Muscle of leg (tissue), 16 donors: ENCODE measurements around the gene MRPL24. TPM values are rescaled to one million over a fixed set of nuclear protein-coding genes. Genes with fewer than 3 reads are reported as not detected.
A peak's percentile ranks its signal among the peaks of the same experiment; 100 is the strongest.

ENCODE experiments used
- DNase-seq: peaks from one replicate; pipeline ENCODE4 v3.0.0; 2013
- H3K27ac ChIP-seq: one replicate; pipeline ENCODE4 v1.5.1; 2013; ENCODE audit warnings: mild to moderate bottlenecking, low read length, control low read depth
- H3K27me3 ChIP-seq: one replicate; pipeline ENCODE4 v1.6.1; 2013; ENCODE audit warnings: low read length; ENCODE audit not compliant: control insufficient read depth, insufficient read depth
- H3K36me3 ChIP-seq: one replicate; pipeline ENCODE4 v1.6.1; 2013; ENCODE audit warnings: low read length; ENCODE audit not compliant: control insufficient read depth, insufficient read depth
- H3K4me1 ChIP-seq: one replicate; pipeline ENCODE4 v1.6.1; 2013; ENCODE audit warnings: low read length; ENCODE audit not compliant: control insufficient read depth, insufficient read depth
- H3K4me3 ChIP-seq: one replicate; pipeline ENCODE4 v1.5.1; 2013; ENCODE audit warnings: low read length, control low read depth
- H3K9me3 ChIP-seq: replicated peaks from 2 replicates; pipeline ENCODE4 v1.6.1; 2013; ENCODE audit warnings: low read depth, low read length; ENCODE audit not compliant: control insufficient read depth
- WGBS: methylation state at CpG from one replicate; pipeline ENCODE4 v1.1.5; 2013; ENCODE audit warnings: missing lambda C conversion rate; ENCODE audit not compliant: insufficient coverage; 5-methylcytosine and 5-hydroxymethylcytosine counted together
- long read RNA-seq, 11 donors: transcript quantifications; one replicate each; lab custom pipeline, GENCODE V29; 2026
- polyA plus RNA-seq, 8 donors: library from polyadenylated mRNA; unstranded; fragments of 120-200 nt; gene quantifications; one replicate each; pipeline versions ENCODE4 v1.2.1 to v1.2.3, GENCODE V29; 2013; ENCODE audit warnings: inconsistent platforms in 1 of 8, low replicate concordance in 1 of 8; ENCODE audit not compliant: insufficient read length in 8 of 8, insufficient read depth in 1 of 8
- total RNA-seq: library from RNA; stranded (reverse); fragments of 120-200 nt; gene quantifications from one replicate; pipeline ENCODE4 v1.2.4, GENCODE V29; 2013

Gene MRPL24
- total RNA-seq, result 65.0 TPM
- 10 to 100 TPM; 64.7 to 74.0 (median 69.1) TPM for polyA plus RNA-seq
- long read RNA-seq, donor 1, transcript MRPL24-202 (6 exons, 883 nt), result major isoform, 9 of 14 reads
- long read RNA-seq, donor 1, transcript MRPL24-201 (6 exons, 883 nt), result minor isoform, 5 of 14 reads
- long read RNA-seq, donor 1, partial matches to known transcripts, result 0 of 14 reads
- long read RNA-seq, donor 1, other reads (novel, unspliced or antisense), result 0 of 14 reads
- long read RNA-seq, donor 2, partial matches to known transcripts, result 0 of 1 reads
- long read RNA-seq, donor 2, other reads (novel, unspliced or antisense), result 0 of 1 reads
- long read RNA-seq, donor 3, transcript MRPL24-202 (6 exons, 883 nt), result major isoform, 30 of 45 reads
- long read RNA-seq, donor 3, transcript MRPL24-201 (6 exons, 883 nt), result minor isoform, 14 of 45 reads
- long read RNA-seq, donor 3, partial matches to known transcripts, result 0 of 45 reads
- long read RNA-seq, donor 3, other reads (novel, unspliced or antisense), result 0 of 45 reads
- long read RNA-seq, donor 4, transcript MRPL24-202 (6 exons, 883 nt), result minor isoform, 10 of 26 reads
- long read RNA-seq, donor 4, transcript MRPL24-201 (6 exons, 883 nt), result major isoform, 14 of 26 reads
- long read RNA-seq, donor 4, partial matches to known transcripts, result 0 of 26 reads
- long read RNA-seq, donor 4, other reads (novel, unspliced or antisense), result 0 of 26 reads
- long read RNA-seq, donor 5, transcript MRPL24-206 (3 exons, 560 nt), result minor isoform, 5 of 104 reads
- long read RNA-seq, donor 5, transcript MRPL24-202 (6 exons, 883 nt), result major isoform, 46 of 104 reads
- long read RNA-seq, donor 5, transcript MRPL24-201 (6 exons, 883 nt), result minor isoform, 39 of 104 reads
- long read RNA-seq, donor 5, partial matches to known transcripts, result 14 of 104 reads
- long read RNA-seq, donor 5, other reads (novel, unspliced or antisense), result 0 of 104 reads
- long read RNA-seq, donor 6, transcript MRPL24-201 (6 exons, 883 nt), result minor isoform, 37 of 99 reads
- long read RNA-seq, donor 6, transcript MRPL24-206 (3 exons, 560 nt), result minor isoform, 5 of 99 reads
- long read RNA-seq, donor 6, transcript MRPL24-202 (6 exons, 883 nt), result major isoform, 50 of 99 reads
- long read RNA-seq, donor 6, partial matches to known transcripts, result 7 of 99 reads
- long read RNA-seq, donor 6, other reads (novel, unspliced or antisense), result 0 of 99 reads
- long read RNA-seq, donor 7, transcript MRPL24-202 (6 exons, 883 nt), result major isoform, 22 of 39 reads
- long read RNA-seq, donor 7, transcript MRPL24-201 (6 exons, 883 nt), result minor isoform, 14 of 39 reads
- long read RNA-seq, donor 7, partial matches to known transcripts, result 0 of 39 reads
- long read RNA-seq, donor 7, other reads (novel, unspliced or antisense), result 0 of 39 reads
- long read RNA-seq, donor 8, transcript MRPL24-201 (6 exons, 883 nt), result minor isoform, 10 of 26 reads
- long read RNA-seq, donor 8, transcript MRPL24-202 (6 exons, 883 nt), result major isoform, 14 of 26 reads
- long read RNA-seq, donor 8, partial matches to known transcripts, result 0 of 26 reads
- long read RNA-seq, donor 8, other reads (novel, unspliced or antisense), result 0 of 26 reads
- long read RNA-seq, donor 9, transcript MRPL24-201 (6 exons, 883 nt), result major isoform, 15 of 39 reads
- long read RNA-seq, donor 9, transcript MRPL24-202 (6 exons, 883 nt), result major isoform, 15 of 39 reads
- long read RNA-seq, donor 9, partial matches to known transcripts, result 6 of 39 reads
- long read RNA-seq, donor 9, other reads (novel, unspliced or antisense), result 0 of 39 reads
- long read RNA-seq, donor 10, transcript MRPL24-202 (6 exons, 883 nt), result major isoform, 27 of 55 reads
- long read RNA-seq, donor 10, transcript MRPL24-201 (6 exons, 883 nt), result minor isoform, 25 of 55 reads
- long read RNA-seq, donor 10, partial matches to known transcripts, result 0 of 55 reads
- long read RNA-seq, donor 10, other reads (novel, unspliced or antisense), result 0 of 55 reads
- long read RNA-seq, donor 11, transcript MRPL24-201 (6 exons, 883 nt), result minor isoform, 15 of 46 reads
- long read RNA-seq, donor 11, transcript MRPL24-202 (6 exons, 883 nt), result major isoform, 29 of 46 reads
- long read RNA-seq, donor 11, partial matches to known transcripts, result 0 of 46 reads
- long read RNA-seq, donor 11, other reads (novel, unspliced or antisense), result 0 of 46 reads

DNA sequence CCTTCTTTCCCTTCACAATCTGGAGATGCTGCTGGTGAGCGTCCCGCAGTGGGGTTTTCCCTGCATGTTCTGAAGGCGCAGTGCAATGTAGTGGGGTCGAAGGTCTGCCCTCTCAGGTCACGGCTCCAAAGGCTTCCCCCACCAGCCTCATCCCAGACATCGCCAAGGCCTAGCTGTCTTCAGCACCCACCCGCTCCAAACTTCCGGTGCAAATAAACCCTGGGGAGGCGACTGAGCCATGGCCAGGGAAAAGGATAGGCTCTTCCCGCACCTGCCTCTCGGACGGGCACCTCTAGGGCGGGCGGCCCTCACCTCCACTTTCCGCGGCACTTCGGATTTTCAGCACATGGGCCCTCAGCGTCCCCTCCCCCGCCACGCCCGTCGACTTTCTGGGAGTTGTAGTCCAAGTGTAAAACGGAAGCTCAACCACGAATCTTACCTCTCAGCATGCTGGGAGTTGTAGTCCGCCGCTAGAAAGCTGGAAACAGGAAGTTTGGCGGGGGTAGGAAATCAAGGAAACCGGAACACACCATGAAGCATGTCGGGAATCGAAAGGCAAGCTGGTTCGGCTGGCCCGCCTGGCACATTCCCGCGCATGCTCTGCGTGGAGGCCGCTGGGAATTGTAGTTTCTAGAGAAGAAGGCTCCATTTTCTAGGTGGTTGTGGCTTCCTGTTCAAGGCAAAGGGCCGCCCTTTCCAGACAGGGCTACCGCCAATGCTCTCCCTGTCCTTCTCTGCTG, at the start of gene MRPL24:
Gene MRPL24 (minus strand): TSS at position 348 of the 740 bp plus-strand sequence. CDS start 2,384 bp downstream, outside the sequence.
- no peaks in the 10 kb centered on the region for H3K27me3 ChIP-seq
- 0% methylated on average over 21 of the region's 38 CpGs for WGBS
- no peaks in the 10 kb centered on the region for H3K9me3 ChIP-seq

DNA sequence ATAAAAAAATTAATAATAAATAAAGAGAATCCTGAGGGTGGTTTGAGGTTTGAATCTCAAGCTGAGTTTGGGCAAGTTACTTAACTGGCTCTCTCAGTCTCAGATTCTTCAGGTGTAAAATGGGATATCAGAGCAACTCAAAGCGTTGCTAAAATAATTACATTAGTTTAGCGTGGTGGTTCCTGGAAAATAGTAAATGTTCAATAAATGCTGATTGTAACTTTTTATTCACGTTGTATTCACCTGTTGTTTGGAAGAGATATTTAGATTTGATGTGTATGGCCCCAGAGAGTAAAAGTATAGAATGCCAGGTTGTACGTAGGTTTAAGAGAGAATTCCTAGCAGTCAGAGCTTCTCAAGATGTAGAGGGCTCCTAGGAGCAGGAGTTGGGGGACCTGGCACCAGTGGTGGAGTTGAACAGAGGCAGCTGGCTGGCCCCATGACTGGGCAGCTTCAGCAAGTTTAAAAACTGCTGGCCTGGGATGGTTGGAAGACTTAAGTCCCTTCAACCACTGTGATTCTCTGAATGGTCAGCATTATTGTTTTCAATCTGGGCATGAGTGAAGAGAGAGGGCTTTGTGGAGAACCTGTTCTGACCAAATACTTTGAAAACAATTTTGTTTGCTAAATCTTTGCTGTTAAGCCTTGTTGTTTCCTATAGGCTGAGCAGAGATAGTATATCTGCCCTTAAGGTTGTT, 48.9 kb upstream of the MRPL24 start:
- Histone ChIP-seq H3K4me1 (no peaks in the 10 kb centered on the region), H3K9me3 (no peaks in the 10 kb centered on the region), H3K27me3 (no peaks in the 10 kb centered on the region), H3K36me3 (peaks cover 69% of the 10 kb centered on the region), H3K4me3 (no peak overlapping the region), H3K27ac (no peak overlapping the region)
- DNase-seq, result no peak
- WGBS, result 94% methylated on average over 3 of the region's 4 CpGs

More for the DNA sequence above, at the start of gene MRPL24:
- peak; percentile 100 for DNase-seq
- Histone ChIP-seq H3K4me3 (peak within 1 kb of the TSS; percentile 74), H3K36me3 (peaks cover 69% of the 10 kb centered on the region), H3K27ac (peak within 1 kb of the TSS; percentile 90), H3K4me1 (peaks cover 20% of the 10 kb centered on the region)

DNA sequence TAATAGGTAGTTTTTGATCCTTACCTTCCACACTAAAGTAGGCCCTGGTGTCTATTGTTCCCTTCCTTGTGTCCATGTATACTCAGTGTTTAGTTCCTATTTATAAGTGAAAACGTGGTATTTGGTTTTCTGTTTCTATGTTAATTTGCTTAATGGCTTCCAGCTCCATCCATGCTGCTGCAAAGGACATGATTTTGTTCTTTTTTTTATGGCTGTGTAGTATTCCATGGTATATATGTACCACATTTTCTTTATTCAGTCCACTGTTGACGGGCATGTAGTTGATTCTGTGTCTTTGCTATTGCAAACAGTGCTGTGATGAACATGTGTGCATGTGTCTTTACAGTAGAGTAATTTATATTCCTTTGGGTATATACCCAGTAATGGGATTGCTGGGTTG, 47.2 kb upstream of the MRPL24 start:
- no peak overlapping the region for H3K27ac ChIP-seq
- no peak overlapping the region for H3K4me3 ChIP-seq
- no peak for DNase-seq
- H3K9me3 ChIP-seq, result no peaks in the 10 kb centered on the region
- WGBS, result no CpG with 5 or more reads among the region's 2 CpGs
- no peaks in the 10 kb centered on the region for H3K27me3 ChIP-seq
- no peaks in the 10 kb centered on the region for H3K4me1 ChIP-seq
- peaks cover 66% of the 10 kb centered on the region for H3K36me3 ChIP-seq

DNA sequence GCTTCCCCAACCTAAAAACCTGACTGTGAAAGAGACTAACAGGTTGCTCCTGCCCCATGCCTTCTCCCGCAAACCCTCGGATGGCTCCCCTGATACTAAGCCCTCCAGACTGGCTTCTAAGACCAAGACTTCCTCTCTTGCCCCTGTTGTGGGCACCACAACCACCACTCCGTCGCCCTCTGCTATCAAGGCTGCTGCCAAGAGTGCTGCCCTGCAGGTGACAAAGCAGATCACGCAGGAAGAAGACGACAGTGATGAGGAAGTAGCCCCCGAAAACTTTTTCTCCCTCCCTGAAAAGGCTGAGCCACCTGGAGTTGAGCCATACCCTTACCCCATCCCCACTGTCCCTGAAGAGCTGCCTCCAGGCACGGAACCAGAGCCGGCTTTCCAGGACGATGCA, 45.8 kb upstream of the MRPL24 start:
- H3K36me3 ChIP-seq, result peaks cover 65% of the 10 kb centered on the region
- DNase-seq, result no peak
- H3K9me3 ChIP-seq, result no peaks in the 10 kb centered on the region
- H3K4me1 ChIP-seq, result no peaks in the 10 kb centered on the region
- WGBS, result 94% methylated on average over 4 of the region's 10 CpGs
- no peak overlapping the region for H3K4me3 ChIP-seq
- no peak overlapping the region for H3K27ac ChIP-seq
- no peaks in the 10 kb centered on the region for H3K27me3 ChIP-seq

DNA sequence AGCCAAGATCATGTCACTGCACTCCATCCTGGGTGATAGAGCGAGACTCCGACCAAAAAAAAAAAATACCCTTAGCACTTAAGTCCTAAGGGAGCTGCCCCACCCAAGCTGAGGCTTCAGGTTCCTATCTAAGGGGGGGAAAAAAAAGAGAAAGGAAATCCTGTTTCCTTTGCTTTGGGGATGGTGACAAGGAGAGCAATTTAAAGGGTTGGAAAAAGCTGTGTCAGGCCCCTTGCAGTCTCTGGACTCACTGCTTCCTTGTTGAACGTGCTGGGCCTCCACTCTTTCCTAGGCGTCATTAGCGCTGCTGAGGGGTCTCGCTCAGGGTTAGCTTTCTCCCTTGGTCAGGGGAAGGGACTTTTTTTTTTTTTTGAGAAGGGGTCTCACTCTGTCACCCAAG, 44.6 kb upstream of the MRPL24 start:
- Histone ChIP-seq H3K4me1 (no peaks in the 10 kb centered on the region), H3K36me3 (peaks cover 64% of the 10 kb centered on the region), H3K4me3 (no peak overlapping the region), H3K27ac (no peak overlapping the region), H3K27me3 (no peaks in the 10 kb centered on the region), H3K9me3 (no peaks in the 10 kb centered on the region)
- 96% methylated on average over 4 of the region's 6 CpGs for WGBS
- no peak for DNase-seq

DNA sequence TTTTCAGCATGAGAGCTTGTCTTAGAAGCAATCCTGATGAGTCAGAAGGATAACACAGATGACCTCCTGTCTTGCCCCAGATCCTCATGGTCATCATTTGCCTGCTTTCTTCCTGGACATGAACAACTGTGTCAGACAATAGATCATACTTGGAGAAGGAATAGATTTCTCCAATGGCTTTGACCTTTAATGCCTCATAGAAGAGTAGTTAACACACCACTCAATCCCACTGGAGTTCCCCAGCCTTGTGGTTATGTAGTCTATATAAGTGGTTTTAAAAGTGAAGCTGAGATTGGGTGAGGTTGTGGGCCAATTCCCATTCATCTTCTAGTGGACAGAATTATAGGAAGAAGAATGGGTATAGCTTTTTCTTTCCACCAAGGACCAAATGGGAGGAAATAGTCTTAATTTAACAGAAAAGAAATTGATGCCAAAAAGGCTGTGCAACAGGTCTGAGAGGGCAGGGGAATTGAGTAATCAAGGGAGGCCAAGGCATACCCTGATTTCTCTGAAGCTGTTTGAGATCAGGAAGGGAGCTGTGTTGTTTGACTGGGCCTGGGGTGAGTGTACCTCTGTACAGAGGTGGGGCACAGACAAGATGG, 40.8 kb upstream of the MRPL24 start:
- no peak for DNase-seq
- no peaks in the 10 kb centered on the region for H3K27me3 ChIP-seq
- H3K9me3 ChIP-seq, result no peaks in the 10 kb centered on the region
- H3K27ac ChIP-seq, result no peak overlapping the region
- H3K36me3 ChIP-seq, result peaks cover 40% of the 10 kb centered on the region
- no peak overlapping the region for H3K4me3 ChIP-seq
- no peaks in the 10 kb centered on the region for H3K4me1 ChIP-seq

DNA sequence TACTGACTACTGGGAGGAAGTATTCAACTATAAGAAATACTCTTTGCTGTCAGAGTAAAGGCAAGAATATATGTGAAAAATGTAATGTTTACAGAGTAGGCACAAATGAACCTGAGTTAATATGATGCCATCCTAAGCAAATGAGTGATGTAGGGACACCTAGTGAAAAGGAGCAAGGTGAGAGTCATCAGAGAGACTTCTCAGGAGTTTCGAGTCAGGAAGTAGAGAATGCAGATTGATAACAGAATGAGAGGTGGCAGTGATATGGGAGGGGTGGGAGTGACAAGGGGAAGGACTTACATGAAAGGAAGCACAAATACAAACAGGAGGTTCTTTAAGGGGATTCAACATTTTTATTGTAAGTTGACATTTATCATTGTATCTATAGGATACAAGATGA, 36.7 kb upstream of the MRPL24 start:
- peaks cover 4% of the 10 kb centered on the region for H3K4me1 ChIP-seq
- H3K4me3 ChIP-seq, result no peak overlapping the region

DNA sequence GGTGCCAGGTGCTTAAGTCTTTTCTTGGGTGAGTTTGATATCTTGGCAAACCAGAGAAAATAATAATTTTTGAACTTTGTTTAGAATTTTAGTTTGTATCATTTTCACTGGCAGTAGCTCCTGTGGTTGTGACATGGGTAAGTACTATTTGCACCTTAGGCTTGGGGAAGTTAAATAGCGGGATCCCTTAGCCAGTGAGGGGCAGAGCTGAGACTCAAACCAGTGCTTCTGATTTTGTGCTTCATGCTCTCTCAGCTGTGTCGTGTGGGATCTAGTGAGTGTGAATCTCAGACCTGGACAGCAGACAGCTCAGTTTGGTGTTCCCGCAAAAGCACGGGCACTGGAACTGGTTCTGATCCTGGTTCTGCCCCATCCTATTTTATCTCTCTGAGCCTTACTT, 36.1 kb upstream of the MRPL24 start:
- H3K36me3 ChIP-seq, result peaks cover 10% of the 10 kb centered on the region
- H3K27me3 ChIP-seq, result no peaks in the 10 kb centered on the region
- WGBS, result 100% methylated on average over 1 of the region's 4 CpGs
- peaks cover 5% of the 10 kb centered on the region for H3K4me1 ChIP-seq
- DNase-seq, result no peak
- no peak overlapping the region for H3K4me3 ChIP-seq
- H3K9me3 ChIP-seq, result no peaks in the 10 kb centered on the region
- H3K27ac ChIP-seq, result no peak overlapping the region

More for the DNA sequence above, 36.7 kb upstream of the MRPL24 start:
- 73% methylated on average over 1 of the region's 1 CpG for WGBS
- H3K27ac ChIP-seq, result no peak overlapping the region
- no peaks in the 10 kb centered on the region for H3K27me3 ChIP-seq
- H3K9me3 ChIP-seq, result no peaks in the 10 kb centered on the region
- no peak for DNase-seq
- peaks cover 14% of the 10 kb centered on the region for H3K36me3 ChIP-seq
